HCT116 (cell line): ENCODE results near the gene ASS1. TPM values are rescaled to one million over a fixed set of nuclear protein-coding genes. Genes with fewer than 3 reads are reported as not detected.
A peak's percentile ranks its signal among the peaks of the same experiment; 100 is the strongest.

Experiments
- ATAC-seq: fragments of 200-7000 bp; cut with Tn5 transposase; 2 replicates; pipeline ENCODE4 v1.9.1; 2020; ENCODE audit warnings: mild to moderate bottlenecking, moderate library complexity
- BruUV-seq: library from RNA; stranded (reverse); fragments of 400-500 nt; replicated peaks from 2 replicates; lab custom pipeline; 2021; lab: Mats Ljungman, UMichigan
- CTCF ChIA-PET: fragments of 300-600 bp; sonication (Branson Sonifier 250); formaldehyde crosslinking; loops from one replicate; lab custom pipeline; 2021; ENCODE audit warnings: antibody characterized with exemption; lab: Charles Lee
- POLR2A ChIA-PET: fragments of 300-600, 350-600 bp; sonication (Branson Sonifier 250); formaldehyde crosslinking; loops from one replicate; lab custom pipeline; 2021; ENCODE audit warnings: antibody characterized with exemption; lab: Charles Lee
- RAD21 ChIA-PET, 2 experiments: fragments of 300-600 bp; sonication (Branson Sonifier 250); formaldehyde crosslinking; loops; one replicate each; lab custom pipeline; 2023; ENCODE audit warnings: low total read pairs in 2 of 2; ENCODE audit not compliant: uncharacterized antibody in 2 of 2, unreplicated experiment in 2 of 2, low non-redundant PET in 1 of 2; lab: Charles Lee
- DNase-seq: peaks from one replicate; pipeline ENCODE4 v3.0.0-alpha.2; 2010; ENCODE audit warnings: low read depth, low spot score
- H2AFZ ChIP-seq: fragments of 200-600 bp; shearing (Covaris generic), sonication (generic); 2 replicates; pipeline ENCODE4 v1.6.1; 2017; ENCODE audit warnings: low read depth, mixed run types, mixed read lengths, antibody characterized with exemption, low read length; ENCODE audit not compliant: poor library complexity, severe bottlenecking
- H3K27ac ChIP-seq: 2 replicates; pipeline ENCODE4 v1.5.1; 2012; ENCODE audit warnings: low read depth, low read length
- H3K27me3 ChIP-seq: fragments of 200-600 bp; sonication (generic); 2 replicates; pipeline ENCODE4 v1.6.1; 2016; ENCODE audit warnings: mixed run types, low read length, mixed read lengths; ENCODE audit not compliant: insufficient read depth
- H3K36me3 ChIP-seq, 2 experiments: fragments of 200-500 bp in 1 of 2; fragments of 200-600 bp in 1 of 2; sonication (Bioruptor generic) in 1 of 2; sonication (generic) in 1 of 2; 2 replicates each; pipeline versions ENCODE4 v1.5.1 to v1.6.1; 2014 to 2016; ENCODE audit warnings: low read length in 2 of 2, inconsistent platforms in 1 of 2, mixed read lengths in 1 of 2, mixed run types in 1 of 2; ENCODE audit not compliant: insufficient read depth in 2 of 2, control insufficient read depth in 1 of 2
- H3K4me1 ChIP-seq, 2 experiments: fragments of 200-600 bp in 1 of 2; sonication (generic) in 1 of 2; 2 replicates each; pipeline versions ENCODE4 v1.5.1 to v1.6.1; 2012 to 2017; ENCODE audit warnings: low read length in 2 of 2, inconsistent platforms in 1 of 2, mild to moderate bottlenecking in 1 of 2, mixed read lengths in 1 of 2, mixed run types in 1 of 2, moderate library complexity in 1 of 2; ENCODE audit not compliant: insufficient read depth in 2 of 2, control insufficient read depth in 1 of 2
- H3K4me2 ChIP-seq: fragments of 200-600 bp; sonication (generic); 2 replicates; pipeline ENCODE4 v1.6.1; 2017; ENCODE audit warnings: mixed run types, low read length, mixed read lengths
- H3K4me3 ChIP-seq, 2 experiments: fragments of 200-600 bp in 1 of 2; sonication (generic) in 1 of 2; replicated peaks in 1 of 2; 2 replicates each; pipeline ENCODE4 v1.5.1; 2011 to 2016; ENCODE audit warnings: low read length in 2 of 2, control low read depth in 1 of 2, low read depth in 1 of 2, mild to moderate bottlenecking in 1 of 2, mixed read lengths in 1 of 2, mixed run types in 1 of 2
- H3K79me2 ChIP-seq: fragments of 200-600 bp; sonication (generic); 2 replicates; pipeline ENCODE4 v1.6.1; 2017; ENCODE audit warnings: mild to moderate bottlenecking, mixed run types, low read length, moderate library complexity, mixed read lengths; ENCODE audit not compliant: insufficient read depth
- H3K9ac ChIP-seq: fragments of 200-600 bp; sonication (generic); 2 replicates; pipeline ENCODE4 v1.6.1; 2016; ENCODE audit warnings: low read length, mixed read lengths
- H3K9me2 ChIP-seq: fragments of 200-600 bp; sonication (generic), shearing (Covaris generic); 2 replicates; pipeline ENCODE4 v1.6.1; 2017; ENCODE audit warnings: mixed run types, mild to moderate bottlenecking, moderate library complexity; ENCODE audit not compliant: insufficient read depth
- H3K9me3 ChIP-seq, 2 experiments: fragments of 200-500 bp in 1 of 2; fragments of 200-600 bp in 1 of 2; sonication (Bioruptor generic) in 1 of 2; sonication (generic) in 1 of 2; 2 replicates each; pipeline ENCODE4 v1.6.1; 2014 to 2017; ENCODE audit warnings: low read length in 2 of 2, mixed read lengths in 2 of 2, inconsistent platforms in 1 of 2, low read depth in 1 of 2, mild to moderate bottlenecking in 1 of 2, mixed run types in 1 of 2, moderate library complexity in 1 of 2; ENCODE audit not compliant: control insufficient read depth in 1 of 2, insufficient read depth in 1 of 2
- H4K20me1 ChIP-seq: fragments of 200-600 bp; sonication (generic), shearing (Covaris generic); 2 replicates; pipeline ENCODE4 v1.6.1; 2017; ENCODE audit warnings: mixed run types, mild to moderate bottlenecking, moderate library complexity; ENCODE audit not compliant: insufficient read depth
- CEBPB ChIP-seq: IDR thresholded peaks from 2 replicates; pipeline ENCODE4 v1.6.1; 2012; ENCODE audit warnings: low read depth
- EZH2 ChIP-seq: fragments of 200-600 bp; sonication (generic); IDR thresholded peaks from 2 replicates; pipeline ENCODE4 v1.6.1; 2017; ENCODE audit warnings: antibody characterized with exemption, mixed run types
- JUND ChIP-seq: IDR thresholded peaks from 2 replicates; pipeline ENCODE4 v1.6.1; 2012
- MAX ChIP-seq: IDR thresholded peaks from 2 replicates; pipeline ENCODE4 v1.6.1; 2012
- POLR2A ChIP-seq: IDR thresholded peaks from 2 replicates; pipeline ENCODE4 v1.7.0; 2011; ENCODE audit warnings: borderline replicate concordance; ENCODE audit not compliant: insufficient read depth, insufficient read length; ENCODE audit errors: extremely low read depth
- RAD21 ChIP-seq: IDR thresholded peaks from 2 replicates; pipeline ENCODE4 v1.6.1; 2012; ENCODE audit warnings: low read depth, mild to moderate bottlenecking
- REST ChIP-seq: IDR thresholded peaks from 2 replicates; pipeline ENCODE4 v1.6.1; 2012; ENCODE audit warnings: low read depth
- SRF ChIP-seq: IDR thresholded peaks from 2 replicates; pipeline ENCODE4 v1.6.1; 2012; ENCODE audit warnings: low read depth
- TCF7L2 ChIP-seq: IDR thresholded peaks from 2 replicates; pipeline ENCODE4 v1.7.0; 2011; ENCODE audit warnings: borderline replicate concordance, inconsistent platforms; ENCODE audit not compliant: insufficient read depth, insufficient read length; ENCODE audit errors: extremely low read depth
- YY1 ChIP-seq: IDR thresholded peaks from 2 replicates; pipeline ENCODE4 v1.6.1; 2011; ENCODE audit warnings: low read length, low read depth, moderate library complexity, mild to moderate bottlenecking; ENCODE audit not compliant: insufficient replicate concordance; ENCODE audit errors: extremely low read depth
- ZBTB33 ChIP-seq: IDR thresholded peaks from 2 replicates; pipeline ENCODE4 v1.6.1; 2011; ENCODE audit warnings: mild to moderate bottlenecking, low read length, moderate library complexity; ENCODE audit not compliant: insufficient replicate concordance; ENCODE audit errors: extremely low read depth
- ZFX ChIP-seq: fragments of 450-650 bp; IDR thresholded peaks from 2 replicates; pipeline ENCODE4 v1.6.1; 2017
- intact Hi-C: fragments of 100-400 bp; cut with micrococcal nuclease; formaldehyde crosslinking; loops from 2 replicates; pipeline ENCODE4 v1.10.0; 2022
- total RNA-seq: library from RNA; stranded (reverse); gene quantifications from one replicate; pipeline ENCODE4 v1.2.1, GENCODE V29; 2021; ENCODE audit not compliant: unreplicated experiment

Gene ASS1
- total RNA-seq, 1 experiment from 2014 or later, result 92.6 TPM

- TF ChIP-seq REST (no peak), TCF7L2 (no peak), POLR2A (no peak)
These were observed 48.8 kb upstream of the ASS1 start (continued) for GRCh38 chr9:130395810-130396435.

- ChIA-PET RAD21 (no interaction called here), POLR2A (no interaction called here), CTCF (no interaction called here)
- Histone ChIP-seq H2AFZ (no peak overlapping the region), H3K36me3 (no peaks in the 10 kb centered on the region), H3K4me1 (peaks cover 0 to 5% of the 10 kb centered on the region in 2 experiments; a peak in 2 of 4 replicates), H4K20me1 (no peaks in the 10 kb centered on the region), H3K9me2 (no peaks in the 10 kb centered on the region), H3K79me2 (no peaks in the 10 kb centered on the region), H3K9ac (no peak overlapping the region), H3K27ac (no peak overlapping the region), H3K4me3 (no peak overlapping the region), H3K4me2 (no peak overlapping the region), H3K27me3 (no peaks in the 10 kb centered on the region), H3K9me3 (no peaks in the 10 kb centered on the region)
- ATAC-seq (peak; percentile 75), DNase-seq (no peak)
- intact Hi-C loops, result no loop called here
- BruUV-seq, result no TSS peak
- no peak for TF ChIP-seq TCF7L2
- TF ChIP-seq JUND, result no peak
- no peak for TF ChIP-seq POLR2A
- no peak for TF ChIP-seq MAX
- no peak for TF ChIP-seq REST
- no peak for TF ChIP-seq ZFX
- TF ChIP-seq EZH2, result no peak
- TF ChIP-seq SRF, result no peak
- no peak for TF ChIP-seq YY1
- no peak for TF ChIP-seq RAD21
- no peak for TF ChIP-seq CEBPB
- TF ChIP-seq ZBTB33, result no peak
These were observed 48.2 kb upstream of the ASS1 start for GRCh38 chr9:130396581-130396980.
